Measurements from ENCODE around the gene RAB37.

- TF ChIP-seq, protein P1, sequence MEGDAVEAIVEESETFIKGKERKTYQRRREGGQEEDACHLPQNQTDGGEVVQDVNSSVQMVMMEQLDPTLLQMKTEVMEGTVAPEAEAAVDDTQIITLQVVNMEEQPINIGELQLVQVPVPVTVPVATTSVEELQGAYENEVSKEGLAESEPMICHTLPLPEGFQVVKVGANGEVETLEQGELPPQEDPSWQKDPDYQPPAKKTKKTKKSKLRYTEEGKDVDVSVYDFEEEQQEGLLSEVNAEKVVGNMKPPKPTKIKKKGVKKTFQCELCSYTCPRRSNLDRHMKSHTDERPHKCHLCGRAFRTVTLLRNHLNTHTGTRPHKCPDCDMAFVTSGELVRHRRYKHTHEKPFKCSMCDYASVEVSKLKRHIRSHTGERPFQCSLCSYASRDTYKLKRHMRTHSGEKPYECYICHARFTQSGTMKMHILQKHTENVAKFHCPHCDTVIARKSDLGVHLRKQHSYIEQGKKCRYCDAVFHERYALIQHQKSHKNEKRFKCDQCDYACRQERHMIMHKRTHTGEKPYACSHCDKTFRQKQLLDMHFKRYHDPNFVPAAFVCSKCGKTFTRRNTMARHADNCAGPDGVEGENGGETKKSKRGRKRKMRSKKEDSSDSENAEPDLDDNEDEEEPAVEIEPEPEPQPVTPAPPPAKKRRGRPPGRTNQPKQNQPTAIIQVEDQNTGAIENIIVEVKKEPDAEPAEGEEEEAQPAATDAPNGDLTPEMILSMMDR (IDR thresholded peaks at IDR 0.05): no peak
- TF ChIP-seq POLR2A (IDR thresholded peaks at IDR 0.05): no peak
These were observed 49.5 kb downstream of the RAB37 start for GRCh38 chr17:74786431-74787055.

All from adrenal gland (tissue), 5 donors.